ENCODE measurements around the gene TBX21. TPM values are rescaled to one million over a fixed set of nuclear protein-coding genes. Genes with fewer than 3 reads are reported as not detected.
A peak's percentile ranks its signal among the peaks of the same experiment; 100 is the strongest.

The TBX21 gene
- total RNA-seq, 1 donor from 2014 or later, result not detected

DNA sequence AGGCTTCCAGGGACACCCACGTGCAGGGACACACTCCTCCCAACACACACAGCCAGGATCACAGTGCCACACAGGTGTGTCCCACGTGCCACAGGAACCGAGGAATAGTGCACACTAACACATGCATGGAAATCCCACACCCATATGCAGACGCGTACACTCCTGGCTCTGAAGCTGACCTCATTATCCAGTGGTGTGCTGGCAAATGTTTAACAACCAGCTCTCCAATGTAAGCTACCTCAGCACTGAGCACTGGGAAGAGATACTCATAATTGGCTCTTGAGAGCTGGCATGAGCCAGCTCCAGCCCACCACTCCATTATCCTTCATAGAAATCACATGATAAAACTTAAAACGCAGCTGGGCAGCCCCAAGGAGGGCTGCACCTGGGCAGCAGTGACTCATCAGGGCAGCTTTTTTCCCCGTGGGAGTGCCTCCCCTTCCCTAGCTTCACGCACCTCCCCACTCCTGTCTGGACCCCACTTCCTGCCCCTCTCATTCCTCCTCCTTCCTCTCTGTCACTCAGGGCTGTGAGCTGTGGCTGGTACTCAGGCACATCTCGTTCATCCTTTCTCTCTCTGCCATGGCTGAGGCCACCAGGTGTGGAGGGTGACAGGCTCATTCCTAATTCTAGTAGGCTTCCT is 14.9 kb upstream of the TBX21 start:
- H3K9me3 Mint-ChIP-seq, result no peaks in the 10 kb centered on the region
- H3K4me1 Mint-ChIP-seq, result no peaks in the 10 kb centered on the region
- no peak overlapping the region for H3K4me3 Mint-ChIP-seq
- H3K27me3 Mint-ChIP-seq (ENCODE audit: low read depth), result peaks cover 84% of the 10 kb centered on the region
- no peak overlapping the region for H3K27ac Mint-ChIP-seq (ENCODE audit: unreplicated experiment)
- no peaks in the 10 kb centered on the region for H3K36me3 Mint-ChIP-seq (ENCODE audit: low read depth)
- no peak for DNase-seq (ENCODE audit: low read depth, low spot score)
- TF ChIP-seq, protein P1, sequence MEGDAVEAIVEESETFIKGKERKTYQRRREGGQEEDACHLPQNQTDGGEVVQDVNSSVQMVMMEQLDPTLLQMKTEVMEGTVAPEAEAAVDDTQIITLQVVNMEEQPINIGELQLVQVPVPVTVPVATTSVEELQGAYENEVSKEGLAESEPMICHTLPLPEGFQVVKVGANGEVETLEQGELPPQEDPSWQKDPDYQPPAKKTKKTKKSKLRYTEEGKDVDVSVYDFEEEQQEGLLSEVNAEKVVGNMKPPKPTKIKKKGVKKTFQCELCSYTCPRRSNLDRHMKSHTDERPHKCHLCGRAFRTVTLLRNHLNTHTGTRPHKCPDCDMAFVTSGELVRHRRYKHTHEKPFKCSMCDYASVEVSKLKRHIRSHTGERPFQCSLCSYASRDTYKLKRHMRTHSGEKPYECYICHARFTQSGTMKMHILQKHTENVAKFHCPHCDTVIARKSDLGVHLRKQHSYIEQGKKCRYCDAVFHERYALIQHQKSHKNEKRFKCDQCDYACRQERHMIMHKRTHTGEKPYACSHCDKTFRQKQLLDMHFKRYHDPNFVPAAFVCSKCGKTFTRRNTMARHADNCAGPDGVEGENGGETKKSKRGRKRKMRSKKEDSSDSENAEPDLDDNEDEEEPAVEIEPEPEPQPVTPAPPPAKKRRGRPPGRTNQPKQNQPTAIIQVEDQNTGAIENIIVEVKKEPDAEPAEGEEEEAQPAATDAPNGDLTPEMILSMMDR (conservative IDR thresholded peaks at IDR 0.05), result no peak

DNA sequence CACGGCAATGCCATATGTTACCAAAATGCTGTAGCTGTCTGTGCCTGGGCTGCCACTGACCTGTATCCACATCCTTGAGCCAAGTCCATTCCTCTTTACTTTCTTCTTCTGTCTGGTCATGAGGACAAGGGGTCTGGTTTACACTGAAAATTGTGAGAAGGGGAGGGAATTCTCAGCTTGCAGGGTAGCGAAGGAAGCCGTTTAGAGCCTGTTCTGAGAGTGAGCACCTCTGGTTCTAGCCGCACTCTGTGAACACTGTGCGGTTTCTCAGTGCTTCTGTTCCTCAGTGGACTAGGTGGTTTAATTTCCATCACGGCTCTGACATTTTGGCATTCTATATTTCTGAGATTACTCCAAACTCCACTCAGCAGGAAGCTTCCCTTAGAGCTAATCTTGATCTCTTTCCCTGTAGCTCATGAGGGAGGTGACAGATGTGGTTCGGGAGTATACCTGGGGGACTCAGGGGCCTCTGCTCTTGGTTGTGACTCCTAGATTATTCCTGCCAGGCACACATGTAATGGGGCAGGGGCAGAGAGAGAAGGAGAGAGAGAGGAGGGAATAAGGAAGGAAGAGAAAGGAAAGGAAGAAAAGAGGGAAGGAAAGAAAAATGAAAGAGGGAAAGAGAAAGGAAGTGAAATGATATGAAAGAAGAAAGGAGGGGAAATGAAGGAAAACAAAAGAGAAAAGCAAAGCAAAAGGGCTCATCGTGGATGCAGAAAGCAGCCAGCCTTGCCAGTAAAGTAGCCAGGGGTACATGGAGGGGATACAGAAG is 14.2 kb upstream of the TBX21 start:
- no peaks in the 10 kb centered on the region for H3K9me3 Mint-ChIP-seq

DNA sequence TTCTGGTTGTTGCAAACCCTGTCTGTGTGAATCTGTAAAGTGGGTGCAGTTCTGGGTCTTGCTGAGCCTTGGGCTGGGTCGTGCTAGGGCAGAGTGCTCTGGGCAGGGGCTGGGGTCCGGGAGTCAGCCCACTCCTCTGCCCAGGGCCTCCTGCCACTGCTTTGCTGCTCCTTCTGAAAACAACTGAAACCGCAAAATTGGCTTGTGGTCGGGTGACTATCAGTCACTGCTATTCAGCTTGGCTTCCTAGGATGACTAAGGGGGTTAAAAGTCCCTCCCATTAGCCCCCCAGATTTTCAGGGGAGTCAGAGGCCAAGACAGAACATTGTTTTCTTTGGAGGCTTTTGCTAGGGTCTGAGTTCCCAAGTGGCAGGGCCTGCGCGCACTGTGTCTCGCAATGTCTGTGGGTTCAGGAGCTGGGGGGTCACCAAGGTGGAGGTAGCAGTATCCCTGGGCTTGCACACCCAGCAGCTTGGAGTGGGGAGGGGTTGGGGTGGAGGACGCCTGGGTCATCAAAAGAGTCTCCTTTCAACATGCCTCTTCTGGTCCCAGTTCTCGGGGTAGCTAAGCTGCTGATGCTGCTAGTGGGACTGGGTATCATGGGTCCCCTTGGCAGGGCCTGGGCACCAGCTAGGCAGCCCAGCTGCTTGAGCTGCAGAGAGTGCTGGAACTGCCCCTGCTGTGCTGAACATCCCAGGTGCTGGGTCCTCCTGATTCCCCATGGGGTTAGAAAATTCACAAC is 13.5 kb upstream of the TBX21 start:
- TF ChIP-seq, protein P1 (conservative IDR thresholded peaks at IDR 0.05), result no peak
- Mint-ChIP-seq H3K9me3 (no peaks in the 10 kb centered on the region), H3K4me1 (no peaks in the 10 kb centered on the region), H3K27ac (ENCODE audit: unreplicated experiment) (no peak overlapping the region), H3K4me3 (no peak overlapping the region), H3K27me3 (ENCODE audit: low read depth) (peaks cover 85% of the 10 kb centered on the region), H3K36me3 (ENCODE audit: low read depth) (no peaks in the 10 kb centered on the region)
- DNase-seq (ENCODE audit: low read depth, low spot score), result no peak

More for the DNA sequence above, 14.2 kb upstream of the TBX21 start:
- no peaks in the 10 kb centered on the region for H3K36me3 Mint-ChIP-seq (ENCODE audit: low read depth)
- peaks cover 85% of the 10 kb centered on the region for H3K27me3 Mint-ChIP-seq (ENCODE audit: low read depth)
- TF ChIP-seq, protein P1 (conservative IDR thresholded peaks at IDR 0.05), result no peak
- DNase-seq (ENCODE audit: low read depth, low spot score), result no peak
- no peak overlapping the region for H3K4me3 Mint-ChIP-seq
- no peaks in the 10 kb centered on the region for H3K4me1 Mint-ChIP-seq
- no peak overlapping the region for H3K27ac Mint-ChIP-seq (ENCODE audit: unreplicated experiment)

DNA sequence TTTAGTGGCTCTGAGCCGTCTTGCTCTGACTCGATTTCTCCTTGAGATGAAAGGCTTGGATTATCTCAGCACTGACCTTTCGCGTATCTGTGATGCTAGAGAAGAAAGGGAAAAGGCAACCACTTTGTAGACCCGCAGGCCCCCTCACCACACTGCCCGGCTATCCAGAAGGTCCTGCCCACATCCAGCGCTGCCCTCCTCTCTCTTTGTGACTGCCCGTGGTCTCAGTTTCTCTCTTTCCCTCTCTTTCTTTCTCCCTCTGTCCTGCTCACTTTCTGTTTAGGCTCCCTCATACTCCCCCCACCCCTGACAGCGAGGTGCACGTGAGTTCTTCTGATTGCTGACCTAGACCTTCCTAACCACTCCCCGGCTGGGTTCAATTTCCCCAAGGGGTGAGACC is 12.8 kb upstream of the TBX21 start:
- Mint-ChIP-seq H3K36me3 (ENCODE audit: low read depth) (no peaks in the 10 kb centered on the region), H3K27me3 (ENCODE audit: low read depth) (peaks cover 88% of the 10 kb centered on the region), H3K4me3 (no peak overlapping the region), H3K9me3 (no peaks in the 10 kb centered on the region), H3K27ac (ENCODE audit: unreplicated experiment) (peak overlapping the region; percentile 87), H3K4me1 (no peaks in the 10 kb centered on the region)
- DNase-seq (ENCODE audit: low read depth, low spot score), result no peak
- TF ChIP-seq, protein P1 (conservative IDR thresholded peaks at IDR 0.05), result no peak

DNA sequence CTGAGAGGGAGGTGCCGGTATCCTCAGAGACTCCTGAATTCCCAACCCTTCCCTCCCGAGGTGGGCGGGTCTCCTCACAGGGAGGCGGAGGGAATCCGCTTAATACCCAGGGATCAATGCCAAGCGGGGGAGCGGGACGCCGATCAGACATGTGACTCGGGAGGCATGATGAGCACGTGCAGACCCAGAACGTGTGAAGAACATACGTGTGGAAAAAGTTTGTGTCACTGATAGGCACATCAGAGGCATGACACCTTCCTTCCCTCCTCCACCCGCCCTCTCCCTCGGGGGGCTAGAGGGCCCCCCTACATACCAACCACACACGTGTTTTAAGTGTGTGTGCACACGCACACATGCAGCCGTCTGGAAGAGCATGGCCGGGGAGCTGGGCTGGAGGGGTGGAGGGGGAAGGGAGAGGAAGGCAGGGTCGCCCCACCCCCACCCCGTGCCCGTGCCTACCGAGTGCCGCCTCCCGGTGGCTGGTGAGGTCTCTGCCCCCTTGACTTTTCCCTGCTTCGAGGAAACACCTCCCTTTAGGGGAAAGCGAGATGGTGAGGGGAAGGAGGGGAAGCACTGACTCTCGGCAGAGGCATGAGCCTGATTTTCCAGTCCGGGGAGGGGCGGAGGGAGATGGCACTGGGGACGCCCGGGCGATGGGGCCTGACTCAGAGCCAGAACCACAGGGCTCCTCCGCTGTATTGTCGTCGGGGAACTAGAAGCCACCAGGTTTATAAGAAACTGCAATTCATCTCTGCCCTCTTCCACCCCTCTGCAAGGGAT is 12.1 kb upstream of the TBX21 start:
- no peak overlapping the region for H3K4me3 Mint-ChIP-seq
- H3K9me3 Mint-ChIP-seq, result no peaks in the 10 kb centered on the region
- peaks cover 83% of the 10 kb centered on the region for H3K27me3 Mint-ChIP-seq (ENCODE audit: low read depth)
- no peaks in the 10 kb centered on the region for H3K36me3 Mint-ChIP-seq (ENCODE audit: low read depth)
- no peaks in the 10 kb centered on the region for H3K4me1 Mint-ChIP-seq
- H3K27ac Mint-ChIP-seq (ENCODE audit: unreplicated experiment), result no peak overlapping the region
- TF ChIP-seq, protein P1 (conservative IDR thresholded peaks at IDR 0.05), result no peak
- no peak for DNase-seq (ENCODE audit: low read depth, low spot score)

All from neural crest cell (in vitro differentiated cells).